HS-5 (cell line): Measurements from ENCODE around the gene ERC1.

Experiments
- DNase-seq: peaks from one replicate; pipeline ENCODE4 v3.0.0-alpha.2; 2012; ENCODE audit warnings: low read depth

Gene ERC1

DNA sequence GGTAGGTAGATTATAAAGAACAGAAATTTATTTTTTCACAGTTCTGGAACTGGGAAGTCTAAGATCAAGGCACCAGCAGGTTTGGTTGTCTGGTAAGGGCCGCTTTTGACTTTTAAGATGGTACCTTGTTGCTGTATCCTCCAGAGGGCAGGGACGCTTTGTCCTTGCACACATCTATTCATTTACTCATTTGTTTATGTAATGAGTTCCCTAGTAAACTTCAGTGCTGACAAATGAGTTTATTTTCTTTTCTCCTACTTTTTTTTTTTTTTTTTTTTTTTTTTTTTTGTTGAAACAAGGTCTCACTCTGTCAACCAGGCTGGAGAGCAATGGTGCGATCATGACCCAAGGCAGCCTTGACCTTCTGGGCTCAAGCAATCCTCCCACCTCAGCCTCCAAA, 407.6 kb downstream of the ERC1 start:
- DNase-seq, result no peak

DNA sequence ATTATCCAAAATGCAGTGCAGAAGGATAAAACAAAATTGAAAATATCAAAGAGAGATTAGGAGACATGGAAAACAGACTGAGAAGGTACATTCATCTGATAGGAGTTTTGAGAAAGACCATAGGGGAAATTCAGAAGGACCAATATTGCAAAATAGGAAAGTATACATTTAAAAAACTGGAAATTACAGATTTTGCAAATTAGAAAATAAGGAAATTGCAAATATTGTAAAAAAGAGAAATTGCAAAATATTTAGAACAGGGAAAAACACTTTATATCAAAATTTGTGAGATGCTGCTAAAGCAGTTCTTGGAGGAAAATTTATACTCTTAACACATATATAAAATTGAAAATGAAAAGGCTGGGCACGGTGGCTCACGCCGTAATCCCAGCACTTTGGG, 410.9 kb downstream of the ERC1 start:
- DNase-seq, result no peak

DNA sequence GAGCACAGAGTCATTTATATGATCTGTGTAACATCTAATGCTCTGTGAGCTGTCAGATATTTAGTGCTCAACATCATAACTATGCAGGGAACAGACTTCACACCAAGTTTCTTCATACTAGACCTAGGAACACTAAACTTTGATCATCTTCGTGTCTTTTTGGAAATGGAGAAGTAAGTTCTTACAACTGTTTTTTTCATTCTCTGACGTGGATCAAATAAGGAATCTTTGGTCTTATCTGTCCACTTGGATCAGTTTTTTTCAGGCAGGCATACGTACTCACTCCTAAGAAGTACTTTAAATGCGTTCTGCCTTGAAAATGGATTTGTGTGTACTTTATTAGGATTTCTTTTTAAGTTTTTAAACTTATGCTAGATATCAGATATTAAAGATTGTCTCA, 412.4 kb downstream of the ERC1 start:
- DNase-seq, result no peak

DNA sequence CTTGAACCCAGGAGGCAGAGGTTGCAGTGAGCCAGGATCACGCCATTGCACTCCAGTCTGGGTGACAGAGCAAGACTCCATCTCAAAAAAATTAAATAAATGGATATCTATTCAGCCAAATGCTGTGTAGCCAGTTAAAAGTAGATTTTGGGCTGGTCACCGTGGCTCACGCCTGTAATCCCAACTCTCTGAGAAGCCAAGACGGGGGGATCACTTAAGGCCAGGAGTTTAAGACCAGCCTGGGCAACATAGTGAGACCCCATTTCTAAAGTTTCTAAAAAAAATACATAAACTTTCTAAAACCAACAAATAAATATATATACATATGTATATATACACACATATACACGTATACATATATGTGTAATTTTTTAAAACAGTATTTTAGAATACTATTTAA, 414.6 kb downstream of the ERC1 start:
- no peak for DNase-seq

DNA sequence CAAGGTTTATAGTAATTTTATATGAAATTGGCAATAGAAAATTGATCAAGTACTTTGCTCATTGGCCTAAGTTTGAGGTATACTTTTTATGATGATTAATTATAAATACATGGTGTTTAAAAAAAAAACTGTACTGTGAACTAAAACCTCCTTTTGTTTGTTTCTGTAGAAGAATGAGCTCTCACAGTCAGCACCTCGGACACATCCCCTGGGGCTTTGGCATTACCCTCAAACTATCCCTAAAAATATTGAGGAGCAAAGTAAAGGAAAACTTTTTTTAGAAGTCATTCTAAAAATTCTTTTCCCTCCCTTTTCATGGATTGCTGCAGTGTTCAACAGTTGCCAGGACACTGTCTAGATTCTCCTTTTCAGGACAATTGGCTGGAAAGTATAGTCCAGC, 419.8 kb downstream of the ERC1 start:
- no peak for DNase-seq

DNA sequence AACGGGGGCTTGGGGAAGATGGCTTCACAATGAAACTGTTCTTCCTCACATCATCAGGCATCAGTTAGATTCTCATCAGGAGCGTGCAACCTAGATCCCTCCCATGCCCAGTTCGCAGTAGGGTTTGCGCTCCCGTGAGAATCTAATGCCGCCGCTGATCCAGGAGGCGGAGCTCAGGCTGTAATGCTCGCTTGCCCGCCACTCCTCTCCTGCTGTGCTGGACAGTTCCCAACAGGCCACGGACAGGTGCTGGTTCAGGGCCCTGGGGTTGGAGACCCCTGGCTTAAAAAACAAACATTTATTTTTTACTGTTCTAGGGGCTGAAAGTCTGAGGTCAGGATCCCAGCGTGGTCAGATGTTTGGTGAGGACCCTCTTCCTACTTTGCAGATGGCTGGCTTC, 422.9 kb downstream of the ERC1 start:
- no peak for DNase-seq

DNA sequence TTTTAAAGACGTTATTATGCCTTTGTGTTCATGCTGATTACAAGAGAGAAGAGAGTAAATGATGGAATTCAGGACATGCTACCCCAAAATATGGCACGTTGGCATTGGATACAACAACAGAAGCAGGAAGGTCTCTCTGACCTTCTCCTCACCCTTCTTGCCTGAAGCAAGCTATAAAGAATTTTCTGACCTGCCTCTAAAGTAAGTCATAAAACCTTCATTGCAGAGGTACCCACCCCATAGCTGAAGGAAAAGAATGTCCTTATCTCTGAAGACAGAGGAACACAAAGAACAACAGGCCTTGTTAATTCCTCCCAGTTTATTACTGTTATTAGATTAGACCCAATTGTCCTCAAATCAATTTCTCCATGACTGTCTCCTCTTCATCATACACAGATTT, 427.1 kb downstream of the ERC1 start:
- no peak for DNase-seq

DNA sequence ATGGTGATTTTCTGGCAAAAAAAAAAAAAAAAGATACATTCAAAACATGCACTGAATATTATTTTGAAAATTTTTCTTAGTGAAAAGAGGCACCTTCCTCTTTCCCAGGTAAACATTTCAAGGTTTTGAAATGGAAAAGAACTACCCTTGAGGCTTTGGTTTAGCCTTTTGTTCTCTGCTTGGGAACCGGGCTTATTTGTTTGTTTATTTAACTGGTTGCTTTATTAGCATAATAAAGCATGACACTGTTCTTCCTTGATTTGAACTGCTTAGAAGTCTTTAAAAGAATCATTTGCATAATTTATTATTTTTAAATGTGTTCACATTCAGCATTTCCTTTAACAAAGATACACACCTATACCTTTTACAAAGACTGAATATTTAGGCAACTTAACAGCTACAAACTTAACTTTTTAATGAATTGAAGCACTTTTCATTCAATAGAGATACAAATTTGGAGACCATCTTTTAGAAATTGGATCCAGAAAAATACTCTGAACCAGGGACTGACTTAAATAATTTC, 428.9 kb downstream of the ERC1 start:
- DNase-seq, result no peak

DNA sequence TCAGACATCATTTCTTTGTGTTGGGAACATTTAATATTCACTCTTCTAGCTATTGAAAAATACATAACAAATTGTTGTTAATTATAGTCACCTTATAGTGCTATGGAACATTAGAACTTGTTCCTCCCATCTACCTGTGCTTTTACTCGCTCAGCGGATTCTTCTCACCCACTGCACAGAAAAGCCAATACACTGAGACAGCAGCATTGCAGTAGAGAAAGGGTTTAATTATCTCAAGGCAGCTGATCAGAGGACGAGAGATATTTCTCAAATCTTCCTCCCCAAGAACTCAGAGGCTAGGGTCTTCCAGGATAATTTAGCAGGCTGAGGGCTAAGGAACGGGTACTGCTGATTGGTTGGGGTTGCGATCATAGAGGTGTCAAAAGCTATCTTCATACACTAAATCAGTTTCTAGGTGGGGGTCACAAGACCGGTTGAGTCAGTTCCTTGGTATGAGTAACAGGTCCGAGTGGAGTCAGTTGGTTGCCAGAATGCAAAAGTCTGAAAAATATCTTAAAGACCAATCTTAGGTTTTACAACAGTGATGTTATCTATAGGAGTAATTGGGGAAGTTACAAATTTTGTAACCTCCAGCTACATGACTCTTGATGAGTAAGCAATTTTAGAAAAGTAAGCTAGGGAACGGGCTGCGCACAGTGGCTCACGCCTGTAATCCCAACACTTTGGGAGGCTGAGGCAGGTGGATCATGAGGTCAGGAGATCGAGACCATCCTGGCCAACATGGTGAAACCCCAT, 430.2 kb downstream of the ERC1 start:
- no peak for DNase-seq

DNA sequence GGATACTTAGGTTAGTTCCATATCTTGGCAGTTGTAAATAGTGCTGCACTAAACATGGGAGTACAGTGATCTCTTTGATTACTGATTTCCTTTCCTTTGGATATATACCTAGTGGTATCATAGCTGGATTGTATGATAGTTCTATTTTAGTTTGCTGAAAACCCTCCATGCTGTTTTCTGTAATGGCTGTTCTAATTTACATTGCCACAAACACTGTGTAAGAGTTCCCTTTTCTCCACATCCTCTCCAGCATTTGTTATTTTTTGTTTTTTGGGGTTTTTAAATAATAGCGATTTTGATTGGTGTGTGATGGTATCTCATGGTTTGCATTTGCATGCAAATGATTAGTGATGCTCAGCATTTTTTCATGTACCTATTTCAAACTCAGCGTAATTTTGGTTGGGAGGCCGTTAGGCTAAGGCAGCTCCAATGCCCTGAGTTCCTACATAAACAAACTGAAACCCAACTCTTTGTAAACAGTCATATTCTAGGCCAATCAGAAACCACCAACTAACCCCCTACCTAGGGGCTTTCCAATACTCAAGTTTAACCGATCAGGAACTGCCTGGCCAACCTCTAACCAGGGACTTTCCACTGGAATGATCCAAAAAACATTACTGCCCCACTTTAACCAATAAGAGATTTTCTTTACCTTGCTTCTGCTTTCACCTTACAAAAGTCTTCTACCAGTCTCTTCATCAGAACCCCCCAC, 431.7 kb downstream of the ERC1 start:
- no peak for DNase-seq

DNA sequence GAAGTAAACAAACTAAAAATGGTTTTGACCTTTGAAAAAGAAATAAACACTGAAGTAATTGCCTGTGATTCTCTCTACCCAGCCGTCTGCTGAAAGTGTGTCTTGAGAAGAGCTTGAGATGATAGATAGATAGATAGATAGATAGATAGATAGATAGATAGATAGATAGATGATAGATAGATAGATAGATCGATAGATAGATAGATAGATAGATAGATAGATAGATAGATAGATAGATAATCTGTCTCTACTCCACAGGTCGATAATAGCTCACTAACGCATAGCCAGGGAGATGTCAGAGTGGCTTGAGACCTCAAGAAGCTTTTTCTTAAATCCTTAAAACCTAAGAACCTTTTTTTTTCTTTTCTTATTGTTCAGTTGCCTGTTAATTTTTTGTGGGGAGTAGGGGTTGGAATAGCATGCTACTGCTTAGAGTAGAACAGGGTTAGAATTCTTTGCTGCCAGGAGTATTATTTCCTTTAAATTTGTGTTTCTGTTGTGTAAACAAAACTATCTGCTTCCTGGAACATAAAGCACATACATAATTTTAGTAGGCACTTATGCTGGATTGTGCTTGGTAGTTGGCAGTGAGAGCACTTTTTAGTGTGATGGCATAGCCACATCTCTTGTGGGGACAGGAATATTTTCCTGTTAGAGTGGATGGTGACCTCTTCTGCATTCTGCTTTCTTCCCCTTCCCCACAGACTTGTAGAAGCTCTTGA, 433.8 kb downstream of the ERC1 start:
- no peak for DNase-seq

DNA sequence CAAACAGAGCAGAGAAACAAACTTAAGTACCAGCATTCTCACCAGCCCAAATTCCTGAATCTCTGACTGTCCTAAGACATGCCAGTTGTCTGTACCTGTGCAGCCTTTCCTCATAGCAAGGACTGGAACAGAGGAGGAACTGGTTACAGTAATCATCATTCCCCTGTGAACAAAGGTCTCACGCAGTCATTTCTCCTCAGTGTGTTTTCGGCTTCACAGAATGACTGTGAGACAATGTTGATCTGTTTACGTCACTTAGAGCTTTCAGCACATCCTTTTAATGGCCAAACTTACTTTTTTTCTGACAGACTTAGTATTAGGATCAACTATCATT, 434.3 kb downstream of the ERC1 start:
- no peak for DNase-seq

DNA sequence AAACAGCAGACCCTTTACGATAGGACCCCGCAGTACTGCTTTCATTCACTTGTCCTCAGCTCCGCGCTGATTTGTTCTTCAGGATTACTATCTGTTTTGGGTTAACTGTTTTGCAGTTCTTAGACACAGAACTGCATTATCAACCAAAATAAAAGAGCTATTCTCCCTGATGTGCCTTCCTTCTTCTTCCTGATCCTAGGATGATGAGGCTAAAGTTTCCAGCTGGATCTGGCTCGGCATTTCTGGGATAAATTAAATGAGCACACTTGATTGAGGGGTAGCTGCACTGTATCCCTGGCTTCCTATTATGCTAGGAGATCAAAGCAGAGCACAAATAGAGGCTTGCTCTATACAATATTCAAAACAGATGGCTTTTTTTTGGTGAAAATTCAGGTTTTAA, 437.6 kb downstream of the ERC1 start:
- no peak for DNase-seq

DNA sequence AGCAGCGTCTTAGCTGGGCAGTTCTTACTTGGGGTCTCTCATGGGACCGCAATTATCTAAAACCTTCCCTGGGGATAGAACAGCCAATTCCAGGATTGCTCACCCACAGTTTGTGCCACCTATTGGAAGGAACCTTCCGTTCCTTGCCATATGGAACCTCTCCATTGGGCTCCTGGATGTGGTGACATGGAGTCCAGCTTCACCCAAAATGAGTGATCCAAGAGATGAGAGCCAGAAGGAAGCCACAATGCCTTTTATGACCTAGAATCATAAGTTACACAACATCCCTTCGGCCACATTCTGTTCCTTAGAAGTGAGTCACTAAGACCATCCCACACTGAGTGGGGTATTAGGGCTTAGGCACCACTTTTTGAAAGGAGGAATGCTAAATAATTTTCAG, 439.0 kb downstream of the ERC1 start:
- peak; percentile 82 for DNase-seq

DNA sequence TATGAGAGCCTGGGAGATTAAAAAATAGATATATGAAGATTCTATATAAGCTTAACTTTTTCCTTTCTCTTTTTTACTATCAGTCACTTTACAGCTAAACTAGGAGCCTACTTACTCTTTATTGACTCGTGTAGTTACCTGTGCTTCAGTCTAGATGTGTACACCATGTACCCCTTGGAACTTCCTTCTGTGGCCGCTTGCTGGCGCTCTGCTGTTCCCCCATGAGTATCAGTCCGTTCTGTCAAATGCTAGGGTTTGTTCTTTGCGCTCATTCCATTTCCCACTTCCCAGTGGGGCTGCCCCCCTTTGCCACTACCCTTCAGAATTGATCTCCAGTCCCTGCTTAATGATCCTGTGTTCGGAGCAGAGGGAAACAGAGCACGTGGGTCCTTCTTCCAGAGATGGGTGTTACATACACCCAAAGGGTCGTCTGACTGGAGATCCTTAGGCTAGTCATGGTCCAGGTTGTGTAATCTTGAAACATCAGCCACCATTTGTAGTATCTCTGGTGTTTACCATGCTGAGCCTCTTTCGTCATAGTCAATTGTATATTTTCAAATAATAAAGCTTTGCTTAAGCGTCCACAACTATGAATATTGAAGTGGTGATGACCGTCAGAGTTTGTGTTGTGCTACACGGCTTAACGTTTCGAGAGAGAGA, 443.4 kb downstream of the ERC1 start:
- DNase-seq, result no peak

DNA sequence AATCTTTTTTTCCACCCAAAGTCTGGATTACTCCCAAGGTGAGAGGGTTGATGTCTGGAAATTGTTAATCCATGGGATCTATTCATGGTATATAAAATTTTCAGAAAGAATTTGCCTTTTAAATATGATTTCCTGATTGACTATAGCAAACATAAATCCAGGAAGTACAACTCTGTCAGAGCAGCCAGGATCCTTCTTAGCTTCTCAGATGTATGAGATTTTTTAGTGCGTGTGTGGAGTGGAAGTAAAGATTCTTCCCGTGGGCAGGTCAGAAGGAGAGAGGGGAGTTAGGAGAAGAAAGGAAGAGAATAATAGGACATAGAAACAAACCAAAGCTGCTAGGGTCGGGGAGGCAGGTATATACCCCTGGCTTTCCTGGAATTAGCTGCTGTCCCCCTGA, 444.0 kb downstream of the ERC1 start:
- no peak for DNase-seq

DNA sequence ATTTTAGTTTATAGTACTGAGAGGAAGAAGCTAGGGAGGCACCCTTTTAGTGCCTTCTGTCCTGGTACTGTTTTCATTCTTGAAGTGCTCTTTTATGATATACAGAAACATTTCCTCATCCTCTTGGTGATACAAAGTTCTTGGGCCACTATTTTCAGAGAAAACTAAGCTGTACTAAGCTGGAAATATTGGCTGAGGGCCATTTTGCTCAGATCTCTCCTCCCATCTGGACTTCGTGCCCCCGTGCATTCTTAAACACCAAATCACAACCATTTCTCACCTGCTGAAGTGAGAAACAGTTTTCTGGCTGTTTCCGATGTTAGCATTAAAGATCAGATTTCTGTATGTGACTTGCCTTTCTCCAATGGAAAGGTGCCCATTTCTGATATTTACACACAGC, 444.4 kb downstream of the ERC1 start:
- no peak for DNase-seq

DNA sequence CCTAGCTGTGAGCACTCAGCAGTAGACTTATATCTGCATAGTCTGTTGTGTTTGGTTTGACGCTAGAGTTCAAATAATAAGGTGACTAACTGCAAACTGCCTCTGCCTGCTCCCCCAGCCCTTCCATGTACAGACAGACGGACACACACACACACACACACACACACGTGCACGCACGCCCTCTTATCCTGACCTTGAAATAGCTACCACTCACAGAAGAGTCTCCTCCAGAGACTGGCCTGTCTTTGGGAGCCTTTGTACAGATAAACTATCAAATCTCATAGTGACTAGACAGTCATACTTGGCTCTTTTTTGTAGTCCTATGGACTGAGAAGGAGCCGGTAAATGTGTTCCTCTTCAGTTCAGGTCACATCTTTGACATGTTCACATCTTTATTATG, 445.0 kb downstream of the ERC1 start:
- DNase-seq, result no peak

DNA sequence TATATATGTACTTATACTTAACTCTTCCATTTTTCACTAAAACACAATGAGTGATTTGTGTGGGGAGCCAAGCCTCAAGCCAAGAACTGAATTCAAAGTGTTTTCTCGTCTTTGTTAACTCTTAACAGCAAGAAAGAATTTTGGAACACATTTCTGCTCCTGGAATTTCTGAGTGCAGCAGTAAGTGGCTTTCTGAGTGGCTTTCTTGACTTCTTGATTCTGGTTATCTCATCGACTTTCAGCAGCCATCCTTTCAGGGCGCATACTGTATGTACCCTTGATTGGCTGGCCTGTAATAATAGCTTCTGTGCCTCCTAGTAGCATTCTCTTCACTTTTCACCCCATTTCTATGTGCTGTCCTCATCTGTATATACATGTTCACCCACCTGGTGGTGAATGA, 446.0 kb downstream of the ERC1 start:
- no peak for DNase-seq

DNA sequence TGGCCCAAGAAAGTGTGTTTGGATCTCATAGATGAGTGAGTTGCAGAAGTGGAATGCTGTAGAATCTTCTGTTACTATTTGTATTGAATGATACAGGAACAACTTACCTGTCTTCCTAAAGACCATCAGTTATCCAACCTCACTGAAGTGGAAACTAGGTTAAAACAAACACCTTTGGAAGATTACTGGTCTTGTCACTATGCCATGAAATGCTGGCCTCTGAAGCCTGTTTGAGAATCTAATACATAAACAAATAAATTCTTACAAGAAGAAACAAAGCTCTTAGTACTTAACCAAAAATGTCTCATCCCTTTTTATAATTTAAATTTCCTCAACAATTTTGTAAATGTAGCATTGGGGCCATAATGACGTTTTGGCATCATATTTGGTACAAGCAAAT, 448.2 kb downstream of the ERC1 start:
- no peak for DNase-seq

DNA sequence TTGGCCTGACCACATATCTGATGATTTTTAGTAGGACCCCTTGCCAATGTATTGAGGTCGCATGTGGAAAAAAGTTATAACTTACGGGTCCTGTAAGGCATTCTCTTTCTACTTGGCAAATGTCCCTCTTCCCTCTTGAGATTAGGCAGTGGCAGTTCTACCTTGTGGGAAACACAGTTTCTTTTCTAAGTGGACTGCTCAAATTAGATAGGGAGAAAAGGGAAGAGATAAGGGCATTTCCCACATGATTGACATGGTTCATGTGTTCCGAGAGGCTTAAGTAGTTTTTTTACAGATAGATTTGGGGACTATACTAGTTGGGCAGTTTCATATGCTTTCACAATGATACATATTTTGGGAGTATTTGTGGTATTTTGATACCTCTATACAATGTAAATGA, 448.7 kb downstream of the ERC1 start:
- DNase-seq, result no peak

DNA sequence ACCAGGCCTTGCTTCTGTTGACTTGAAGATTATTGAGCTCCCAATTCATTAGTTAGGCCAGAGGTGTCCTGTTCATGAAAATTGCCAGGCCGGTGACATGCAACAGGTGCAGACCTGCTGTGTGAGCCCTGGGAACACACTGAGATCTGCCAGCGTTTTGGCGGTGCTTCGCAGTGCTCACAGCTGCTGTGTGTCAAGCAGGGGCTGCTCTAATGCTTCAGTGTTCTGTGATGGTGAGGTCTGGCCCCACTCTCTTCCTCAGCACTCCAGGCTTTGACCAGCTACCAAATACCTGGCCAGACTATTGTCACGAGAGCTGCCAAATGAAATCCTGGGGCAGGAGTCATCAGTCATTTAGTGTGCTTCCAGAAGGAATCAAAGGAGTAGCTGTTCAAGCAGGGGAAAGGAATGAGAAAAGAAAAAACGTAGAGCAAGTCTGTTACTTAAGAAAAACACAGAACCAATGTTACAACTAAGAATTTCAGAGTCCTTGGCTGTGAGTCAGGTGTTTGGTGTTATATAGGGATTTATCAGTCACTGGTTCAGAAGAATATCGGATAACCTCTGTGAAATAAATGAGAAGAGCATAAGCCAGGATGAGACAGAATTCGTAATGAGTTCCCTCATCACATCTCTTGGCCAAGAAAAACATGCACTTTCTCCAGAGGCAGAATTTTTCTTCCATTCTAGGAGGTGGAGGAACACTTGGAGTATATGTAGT, 452.6 kb downstream of the ERC1 start:
- peak; percentile 19 for DNase-seq
